GM23338 (cell line): ENCODE results near the gene LMF1. TPM values are rescaled to one million over a fixed set of nuclear protein-coding genes. Genes with fewer than 3 reads are reported as not detected.

Source experiments
- ATAC-seq: fragments of 200-7000 bp; cut with Tn5 transposase; 3 replicates; pipeline ENCODE4 v1.9.1; 2020
- DNase-seq: peaks from one replicate; pipeline ENCODE4 v3.0.0-alpha.2; 2015; ENCODE audit warnings: low spot score
- H2AFZ ChIP-seq: fragments of 200-600 bp; sonication (generic); 2 replicates; pipeline ENCODE4 v1.8.0; 2016; ENCODE audit warnings: antibody characterized with exemption, mild to moderate bottlenecking, moderate library complexity
- H3F3A ChIP-seq: fragments of 200-600 bp; sonication (generic); replicated peaks from 2 replicates; pipeline ENCODE4 v1.8.0; 2017; ENCODE audit warnings: antibody characterized with exemption, mixed run types, low read depth
- H3K27ac ChIP-seq: fragments of 200-600 bp; sonication (generic); 2 replicates; pipeline ENCODE4 v1.6.1; 2016; ENCODE audit warnings: low read depth
- H3K27me3 ChIP-seq: fragments of 200-600 bp; sonication (generic); 2 replicates; pipeline ENCODE4 v1.8.0; 2016; ENCODE audit warnings: mild to moderate bottlenecking, mixed run types, moderate library complexity; ENCODE audit not compliant: insufficient read depth
- H3K36me3 ChIP-seq: fragments of 200-600 bp; sonication (generic); 2 replicates; pipeline ENCODE4 v1.8.0; 2016; ENCODE audit warnings: mild to moderate bottlenecking; ENCODE audit not compliant: insufficient read depth
- H3K4me1 ChIP-seq: fragments of 200-600 bp; sonication (generic); 2 replicates; pipeline ENCODE4 v1.8.0; 2016; ENCODE audit warnings: mild to moderate bottlenecking, moderate library complexity; ENCODE audit not compliant: insufficient read depth
- H3K4me2 ChIP-seq: fragments of 200-600 bp; sonication (generic); 2 replicates; pipeline ENCODE4 v1.7.1; 2017; ENCODE audit warnings: mixed run types
- H3K4me3 ChIP-seq: fragments of 200-600 bp; sonication (generic); 2 replicates; pipeline ENCODE4 v1.6.1; 2016; ENCODE audit warnings: mixed run types
- H3K79me2 ChIP-seq: fragments of 200-600 bp; sonication (generic); replicated peaks from 2 replicates; pipeline ENCODE4 v1.8.0; 2017; ENCODE audit warnings: mild to moderate bottlenecking; ENCODE audit not compliant: insufficient read depth
- H3K9me2 ChIP-seq: fragments of 200-600 bp; sonication (generic); 2 replicates; pipeline ENCODE4 v1.8.0; 2017; ENCODE audit not compliant: insufficient read depth
- H4K20me1 ChIP-seq: fragments of 200-600 bp; sonication (generic); replicated peaks from 2 replicates; pipeline ENCODE4 v1.8.0; 2017; ENCODE audit warnings: mild to moderate bottlenecking; ENCODE audit not compliant: insufficient read depth
- H3K27ac Mint-ChIP-seq: 2 replicates; pipeline ENCODE4 v1.8.0; 2020; ENCODE audit warnings: inconsistent platforms, mild to moderate bottlenecking, moderate library complexity, mixed read lengths
- H3K27me3 Mint-ChIP-seq: 3 replicates; pipeline ENCODE4 v1.8.0; 2022; ENCODE audit warnings: low read depth, mild to moderate bottlenecking, moderate library complexity, mixed read lengths, inconsistent platforms; ENCODE audit not compliant: insufficient read depth, poor library complexity
- H3K36me3 Mint-ChIP-seq: 3 replicates; pipeline ENCODE4 v1.8.0; 2021; ENCODE audit warnings: low read depth, mild to moderate bottlenecking, inconsistent platforms, moderate library complexity, mixed read lengths
- H3K4me1 Mint-ChIP-seq: 3 replicates; pipeline ENCODE4 v1.8.0; 2020; ENCODE audit warnings: mild to moderate bottlenecking, inconsistent platforms, mixed read lengths
- H3K4me3 Mint-ChIP-seq: 3 replicates; pipeline ENCODE4 v1.8.0; 2021; ENCODE audit warnings: moderate library complexity, mild to moderate bottlenecking, inconsistent platforms, mixed read lengths
- H3K9me3 Mint-ChIP-seq: 3 replicates; pipeline ENCODE4 v1.8.0; 2020; ENCODE audit warnings: moderate library complexity, mild to moderate bottlenecking, inconsistent platforms, mixed read lengths
- CREB1 ChIP-seq: fragments of 250-450 bp; sonication (Bioruptor Pico); IDR thresholded peaks from 2 replicates; pipeline ENCODE4 v1.5.0; 2020; ENCODE audit warnings: low read depth, mild to moderate bottlenecking, moderate library complexity
- CTCF ChIP-seq, 2 experiments: fragments of 200-600 bp in 1 of 2; sonication (generic) in 1 of 2; conservative IDR thresholded peaks; 2 replicates each; pipeline versions ENCODE4 v1.5.1 to v1.6.1; 2016 to 2017; ENCODE audit warnings: antibody characterized with exemption in 2 of 2, low read depth in 2 of 2, mild to moderate bottlenecking in 2 of 2, moderate library complexity in 1 of 2
- ETS1 ChIP-seq: IDR thresholded peaks from 2 replicates; pipeline ENCODE4 v1.6.1; 2016; ENCODE audit warnings: antibody characterized with exemption
- EZH2 ChIP-seq: fragments of 200-600 bp; sonication (generic); IDR thresholded peaks from one replicate; pipeline ENCODE4 v1.8.0; 2017; ENCODE audit warnings: antibody characterized with exemption, mild to moderate bottlenecking, low read depth; ENCODE audit not compliant: unreplicated experiment
- EZH2phosphoT487 ChIP-seq: fragments of 200-600 bp; sonication (generic); IDR thresholded peaks from one replicate; pipeline ENCODE4 v1.8.1; 2018; ENCODE audit warnings: antibody characterized with exemption; ENCODE audit not compliant: unreplicated experiment
- JUNB ChIP-seq: IDR thresholded peaks from one replicate; pipeline ENCODE4 v1.6.1; 2016; ENCODE audit warnings: antibody characterized with exemption; ENCODE audit not compliant: unreplicated experiment
- NANOG ChIP-seq: IDR thresholded peaks from 2 replicates; pipeline ENCODE4 v1.6.1; 2016; ENCODE audit warnings: antibody characterized with exemption, borderline replicate concordance
- POLR2AphosphoS5 ChIP-seq: IDR thresholded peaks from 2 replicates; pipeline ENCODE4 v1.6.1; 2016; ENCODE audit warnings: antibody characterized with exemption, low read depth
- REST ChIP-seq: IDR thresholded peaks from one replicate; pipeline ENCODE4 v1.6.1; 2018; ENCODE audit warnings: antibody characterized with exemption; ENCODE audit not compliant: unreplicated experiment
- STAT1 ChIP-seq: IDR thresholded peaks from one replicate; pipeline ENCODE4 v1.6.1; 2016; ENCODE audit warnings: antibody characterized with exemption; ENCODE audit not compliant: unreplicated experiment
- ZNF114 ChIP-seq: fragments of 250-450 bp; sonication (Bioruptor Pico); IDR thresholded peaks from 2 replicates; pipeline ENCODE4 v1.5.0; 2020; ENCODE audit warnings: mild to moderate bottlenecking, moderate library complexity
- ZNF331 ChIP-seq: fragments of 250-450 bp; sonication (Bioruptor Pico); IDR thresholded peaks from 2 replicates; pipeline ENCODE4 v1.5.0; 2020; ENCODE audit warnings: low read depth, mild to moderate bottlenecking, moderate library complexity
- ZNF462 ChIP-seq: fragments of 250-450 bp; sonication (Bioruptor Pico); IDR thresholded peaks from 2 replicates; pipeline ENCODE4 v1.5.0; 2020; ENCODE audit warnings: mild to moderate bottlenecking, moderate library complexity
- polyA plus RNA-seq: library from polyadenylated mRNA; unstranded; fragments of >200 nt; fragmentation: Nextera tagmentation; extraction: Ambion mirVana; gene quantifications from 2 replicates; pipeline ENCODE4 v1.2.1, GENCODE V29; 2016
- total RNA-seq: library from RNA; depleted of rRNA; stranded (reverse); fragments of >200 nt; shearing (Covaris generic); gene quantifications from 2 replicates; pipeline ENCODE4 v1.2.3, GENCODE V29; 2014

Gene LMF1
- total and polyA plus RNA-seq, 2 experiments from 2014 or later, result 4.2 to 10.1 TPM

GRCh38 chr16:851871-852270, 118.9 kb downstream of the LMF1 start:
- peaks cover 14% of the 10 kb centered on the region for H3K27me3 Mint-ChIP-seq
- ATAC-seq, result no peak
- Histone ChIP-seq H3K79me2 (no peaks in the 10 kb centered on the region), H3F3A (no peaks in the 10 kb centered on the region), H4K20me1 (no peaks in the 10 kb centered on the region), H3K27ac (no peak overlapping the region), H3K9me2 (no peaks in the 10 kb centered on the region), H3K4me2 (no peak overlapping the region), H3K4me1 (no peaks in the 10 kb centered on the region), H2AFZ (no peak overlapping the region), H3K4me3 (no peak overlapping the region), H3K27me3 (no peaks in the 10 kb centered on the region), H3K36me3 (no peaks in the 10 kb centered on the region)
- H3K4me3 Mint-ChIP-seq, result no peak overlapping the region
- no peak for DNase-seq
- no peaks in the 10 kb centered on the region for H3K4me1 Mint-ChIP-seq
- TF ChIP-seq CTCF (conservative IDR thresholded peaks at IDR 0.05; ENCODE audit: low read depth in 2 of 2), result no peak
- TF ChIP-seq ZNF114 (CRISPR knock-in tag), result no peak
- TF ChIP-seq CREB1 (CRISPR knock-in tag), result no peak
- no peak for TF ChIP-seq NANOG
- TF ChIP-seq STAT1, result no peak
- no peak for TF ChIP-seq ZNF462 (CRISPR knock-in tag)
- TF ChIP-seq JUNB, result no peak
- no peak for TF ChIP-seq ZNF331
- TF ChIP-seq EZH2, result no peak
- no peak for TF ChIP-seq EZH2phosphoT487
- no peak for TF ChIP-seq ETS1
- TF ChIP-seq POLR2AphosphoS5, result no peak
- no peak for TF ChIP-seq REST
- peaks cover 63% of the 10 kb centered on the region for H3K9me3 Mint-ChIP-seq
- H3K27ac Mint-ChIP-seq, result no peak overlapping the region
- peaks cover 26% of the 10 kb centered on the region for H3K36me3 Mint-ChIP-seq
